Ovary (tissue), 9 donors: ENCODE results near the gene GXYLT2. TPM values are rescaled to one million over a fixed set of nuclear protein-coding genes. Genes with fewer than 3 reads are reported as not detected.

Source experiments
- DNase-seq, 5 donors: peaks; one replicate each; pipeline ENCODE4 v3.0.0-alpha.2; 2019 to 2020
- H3K27ac ChIP-seq, 2 donors: fragments of 200-600 bp; one replicate each; pipeline versions ENCODE4 v1.5.1 to v1.8.0; 2019 to 2022
- H3K27me3 ChIP-seq: fragments of 200-600 bp; one replicate; pipeline ENCODE4 v1.8.0; 2022
- H3K36me3 ChIP-seq: fragments of 200-600 bp; sonication (generic); one replicate; pipeline ENCODE4 v1.5.1; 2019
- H3K4me1 ChIP-seq: one replicate; pipeline ENCODE4 v1.8.1; 2013; ENCODE audit warnings: mild to moderate bottlenecking, moderate library complexity; ENCODE audit not compliant: insufficient read depth
- H3K4me3 ChIP-seq: fragments of 200-600 bp; sonication (generic); one replicate; pipeline ENCODE4 v1.5.1; 2017
- H3K9me3 ChIP-seq, 2 donors: fragments of 200-600 bp in 1 of 2; sonication (generic) in 1 of 2; one replicate each; pipeline versions ENCODE4 v1.5.1 to v1.8.1; 2013 to 2019; ENCODE audit warnings: mild to moderate bottlenecking in 1 of 2, moderate library complexity in 1 of 2
- CTCF ChIP-seq, 3 donors: fragments of 450-650 bp in 2 of 3; fragments of 200-600 bp in 1 of 3; IDR thresholded peaks; one replicate each; pipeline versions ENCODE4 v1.5.1 to v1.8.0; 2016 to 2022; ENCODE audit warnings: antibody characterized with exemption in 3 of 3, mild to moderate bottlenecking in 1 of 3
- EP300 ChIP-seq: sonication (generic); formaldehyde crosslinking; IDR thresholded peaks from one replicate; pipeline ENCODE4 v1.6.1; 2017; ENCODE audit warnings: antibody characterized with exemption
- POLR2A ChIP-seq: fragments of 450-650 bp; IDR thresholded peaks from one replicate; pipeline ENCODE4 v1.6.1; 2017; ENCODE audit warnings: antibody characterized with exemption, mild to moderate bottlenecking, moderate library complexity
- WGBS, 3 donors: extraction: QIAGEN DNeasy Blood & Tissue Kit in 1 of 3; methylation state at CpG; one replicate each; pipeline versions ENCODE4 v1.1.5 to v1.1.7; 2013 to 2017; 5-methylcytosine and 5-hydroxymethylcytosine counted together
- intact Hi-C, 4 donors: fragments of 100-400 bp; cut with DNase I; formaldehyde crosslinking; loops; one replicate each; pipeline versions ENCODE4 v1.11.0 to v1.15.1; 2022 to 2023
- polyA plus RNA-seq, 2 donors: library from polyadenylated mRNA; stranded (reverse); fragments of 200-250 nt in 1 of 2; fragments of 350-450 nt in 1 of 2; fragmentation: Illumina TruSeq in 1 of 2; extraction: RNeasy Lipid Tissue Mini Kit (QIAGEN cat#74804) in 1 of 2; gene quantifications; one replicate each; pipeline ENCODE4 v1.2.3, GENCODE V29; 2013 to 2014
- total RNA-seq, 7 donors: library from RNA; depleted of rRNA in 2 of 7; stranded (reverse); fragments of >200 nt in 2 of 7; fragmentation: NEBNext Ultra II Directional in 3 of 7; extraction: Animal tissue kit (Norgen Biotek cat#: 25700) in 3 of 7; gene quantifications; one replicate each; pipeline versions ENCODE4 v1.1.0 to v1.2.4, GENCODE V29; 2016 to 2023
- donor health status: DM: no; HTN: no; CAD: no; lungs with moderate emphysema.
- donor health status: DM: no; HTN: no; CAD: no.
- donor health status: Bipolar disorder and iron deficiency.
- donor health status: DM: yes; HTN: yes; CAD: no.
- donor health status: DM: no; HTN: no; CAD: no.
- donor health status: DM: yes; HTN: yes; CAD: no.

Gene GXYLT2
- total and polyA plus RNA-seq, 9 donors = 9.4 to 86.0 (median 43.7) TPM

GRCh38 chr3:72855001-72855400, 32.8 kb upstream of the GXYLT2 start:
- WGBS, 3 donors = 49 to 65% (median 62%) methylated on average over 7 of the region's 7 CpGs
- Histone ChIP-seq H3K4me1 (no peaks in the 10 kb centered on the region), H3K27ac (no peak overlapping the region), H3K4me3 (no peak overlapping the region), H3K9me3 (no peaks in the 10 kb centered on the region), H3K36me3 (no peaks in the 10 kb centered on the region), H3K27me3 (no peaks in the 10 kb centered on the region)
- TF ChIP-seq EP300 (no peak), CTCF (IDR thresholded peaks at IDR 0.05) (no peak), POLR2A (no peak)
- DNase-seq = no peak
- intact Hi-C loops = no loop called here

- no peak overlapping the region for H3K27ac ChIP-seq
- no peaks in the 10 kb centered on the region for H3K9me3 ChIP-seq
- no peaks in the 10 kb centered on the region for H3K4me1 ChIP-seq
- no peak for DNase-seq
- no peaks in the 10 kb centered on the region for H3K36me3 ChIP-seq
- intact Hi-C loops = no loop called here
- H3K27me3 ChIP-seq = no peaks in the 10 kb centered on the region
- WGBS, 3 donors = 39 to 67% (median 45%) methylated on average over 5 of the region's 5 CpGs
- no peak overlapping the region for H3K4me3 ChIP-seq
- TF ChIP-seq EP300 = no peak
Measured at GRCh38 chr3:72860053-72860452, 27.8 kb upstream of the GXYLT2 start.

GRCh38 chr3:72860846-72861245, 27.0 kb upstream of the GXYLT2 start:
- Histone ChIP-seq H3K27ac (no peak overlapping the region), H3K36me3 (no peaks in the 10 kb centered on the region), H3K4me3 (no peak overlapping the region), H3K9me3 (no peaks in the 10 kb centered on the region), H3K27me3 (no peaks in the 10 kb centered on the region), H3K4me1 (no peaks in the 10 kb centered on the region)
- DNase-seq = no peak
- intact Hi-C loops = no loop called here
- TF ChIP-seq CTCF (IDR thresholded peaks at IDR 0.05) (no peak), EP300 (no peak), POLR2A (no peak)
- WGBS, 3 donors = 70 to 79% (median 76%) methylated on average over 1 of the region's 1 CpG

- WGBS, 3 donors = 39 to 57% (median 43%) methylated on average over 7 of the region's 7 CpGs
Measured at GRCh38 chr3:72862314-72863090, 25.3 kb upstream of the GXYLT2 start.

More at GRCh38 chr3:72862314-72863090, 25.3 kb upstream of the GXYLT2 start:
- Histone ChIP-seq H3K36me3 (no peaks in the 10 kb centered on the region), H3K4me3 (no peak overlapping the region), H3K27ac (no peak overlapping the region), H3K27me3 (no peaks in the 10 kb centered on the region), H3K9me3 (no peaks in the 10 kb centered on the region), H3K4me1 (no peaks in the 10 kb centered on the region)
- no peak for TF ChIP-seq POLR2A
- TF ChIP-seq CTCF (IDR thresholded peaks at IDR 0.05) = no peak
- TF ChIP-seq EP300 = no peak
- intact Hi-C loops = no loop called here
- no peak for DNase-seq
